ENCODE measurements around the gene ACADVL.

DNA sequence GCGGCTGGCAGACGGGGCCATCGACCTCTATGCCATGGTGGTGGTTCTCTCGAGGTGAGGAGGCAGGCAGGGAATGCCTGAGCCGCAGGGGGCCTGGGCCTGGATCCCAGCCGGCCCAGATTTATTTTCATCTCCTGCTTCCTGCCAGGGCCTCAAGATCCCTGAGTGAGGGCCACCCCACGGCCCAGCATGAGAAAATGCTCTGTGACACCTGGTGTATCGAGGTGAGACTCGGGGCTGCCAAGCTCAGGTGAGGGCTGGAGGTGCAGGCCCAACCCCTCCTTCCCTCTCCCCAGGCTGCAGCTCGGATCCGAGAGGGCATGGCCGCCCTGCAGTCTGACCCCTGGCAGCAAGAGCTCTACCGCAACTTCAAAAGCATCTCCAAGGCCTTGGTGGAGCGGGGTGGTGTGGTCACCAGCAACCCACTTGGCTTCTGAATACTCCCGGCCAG lies 4.9 kb downstream of the ACADVL start:
- TF ChIP-seq CTCF (IDR thresholded peaks at IDR 0.05; ENCODE audit: insufficient read depth, low read length), result no peak
- TF ChIP-seq GABPA (IDR thresholded peaks at IDR 0.05; ENCODE audit: low read depth), result no peak
- no peak for TF ChIP-seq REST (IDR thresholded peaks at IDR 0.05; ENCODE audit: insufficient replicate concordance, low read depth)
- no peak for TF ChIP-seq POLR2AphosphoS5 (IDR thresholded peaks at IDR 0.05; ENCODE audit: low read depth)

All from HL-60 (cell line).